PC-9 (cell line): ENCODE results near the gene PLXNA3. TPM values are rescaled to one million over a fixed set of nuclear protein-coding genes. Genes with fewer than 3 reads are reported as not detected.

Experiments
- BruUV-seq: library from RNA; stranded (reverse); fragments of 400-500 nt; replicated peaks from 2 replicates; lab custom pipeline; 2021; lab: Mats Ljungman, UMichigan
- CTCF ChIA-PET: fragments of 300-600 bp; sonication (Branson Sonifier 250); formaldehyde crosslinking; loops from one replicate; lab custom pipeline; 2022; ENCODE audit warnings: antibody characterized with exemption; lab: Charles Lee
- POLR2A ChIA-PET: fragments of 300-600 bp; sonication (Branson Sonifier 250); formaldehyde crosslinking; loops from one replicate; lab custom pipeline; 2022; ENCODE audit warnings: antibody characterized with exemption; ENCODE audit not compliant: unreplicated experiment; lab: Charles Lee
- DNase-seq, 2 experiments: peaks; one replicate each; pipeline versions ENCODE4 v3.0.0 to v3.0.0-alpha.2; 2015 to 2022; ENCODE audit warnings: mixed read lengths in 1 of 2
- H2AFZ ChIP-seq: fragments of 200-600 bp; sonication (generic); 2 replicates; pipeline ENCODE4 v1.8.1; 2017; ENCODE audit warnings: antibody characterized with exemption
- H3F3A ChIP-seq: fragments of 200-600 bp; sonication (generic); 2 replicates; pipeline ENCODE4 v1.8.1; 2017; ENCODE audit warnings: antibody characterized with exemption, mild to moderate bottlenecking, low read depth; ENCODE audit not compliant: insufficient read depth
- H3K27ac ChIP-seq: fragments of 200-600 bp; sonication (generic); 2 replicates; pipeline ENCODE4 v1.6.1; 2016; ENCODE audit warnings: mixed run types
- H3K27me3 ChIP-seq: fragments of 200-600 bp; sonication (generic); 2 replicates; pipeline ENCODE4 v1.6.1; 2016; ENCODE audit warnings: low read depth, mixed run types; ENCODE audit not compliant: insufficient read depth
- H3K36me3 ChIP-seq: fragments of 200-600 bp; sonication (generic); 2 replicates; pipeline ENCODE4 v1.6.1; 2016; ENCODE audit warnings: low read depth, mixed run types
- H3K4me1 ChIP-seq: fragments of 200-600 bp; sonication (generic); replicated peaks from 2 replicates; pipeline ENCODE4 v1.6.1; 2016; ENCODE audit warnings: mixed run types; ENCODE audit not compliant: insufficient read depth
- H3K4me2 ChIP-seq: fragments of 200-600 bp; sonication (generic); 2 replicates; pipeline ENCODE4 v1.6.1; 2017; ENCODE audit warnings: mixed run types
- H3K4me3 ChIP-seq: fragments of 200-600 bp; sonication (generic); 2 replicates; pipeline ENCODE4 v1.6.1; 2016; ENCODE audit warnings: mixed run types
- H3K79me2 ChIP-seq: fragments of 200-600 bp; sonication (generic); 2 replicates; pipeline ENCODE4 v1.6.1; 2017; ENCODE audit warnings: low read depth, mixed run types
- H3K9me2 ChIP-seq: fragments of 200-600 bp; sonication (generic); 2 replicates; pipeline ENCODE4 v1.8.1; 2017; ENCODE audit warnings: mild to moderate bottlenecking; ENCODE audit not compliant: insufficient read depth
- H3K9me3 ChIP-seq: fragments of 200-600 bp; sonication (generic); 2 replicates; pipeline ENCODE4 v1.8.1; 2016; ENCODE audit warnings: low read depth; ENCODE audit not compliant: insufficient read depth
- H4K20me1 ChIP-seq: fragments of 200-600 bp; sonication (generic); 2 replicates; pipeline ENCODE4 v1.8.1; 2017; ENCODE audit not compliant: insufficient read depth
- CTCF ChIP-seq: fragments of 200-600 bp; sonication (generic); conservative IDR thresholded peaks from 2 replicates; pipeline ENCODE4 v1.6.1; 2017; ENCODE audit warnings: mixed run types, antibody characterized with exemption, mild to moderate bottlenecking, moderate library complexity
- EZH2 ChIP-seq: fragments of 200-600 bp; sonication (generic); IDR thresholded peaks from 2 replicates; pipeline ENCODE4 v1.8.0; 2017; ENCODE audit warnings: antibody characterized with exemption, low read depth
- intact Hi-C: fragments of 100-400 bp; cut with micrococcal nuclease; formaldehyde crosslinking; loops from one replicate; pipeline ENCODE4 v1.10.0; 2022; ENCODE audit not compliant: unreplicated experiment
- total RNA-seq: library from RNA; stranded (reverse); gene quantifications from 2 replicates; pipeline ENCODE4 v1.2.3, GENCODE V29; 2021

PLXNA3 gene
- total RNA-seq, 1 experiment from 2014 or later = 124 TPM

- no TSS peak for BruUV-seq
- Histone ChIP-seq H3K79me2 (no peaks in the 10 kb centered on the region), H3K4me2 (no peak overlapping the region), H3F3A (no peaks in the 10 kb centered on the region), H4K20me1 (no peaks in the 10 kb centered on the region), H3K9me3 (no peaks in the 10 kb centered on the region), H3K27ac (no peak overlapping the region), H3K36me3 (no peaks in the 10 kb centered on the region), H2AFZ (no peak overlapping the region), H3K4me3 (no peak overlapping the region), H3K9me2 (no peaks in the 10 kb centered on the region), H3K27me3 (no peaks in the 10 kb centered on the region), H3K4me1 (no peaks in the 10 kb centered on the region)
- CTCF ChIA-PET = no interaction called here
- DNase-seq = no peak
- TF ChIP-seq EZH2 (no peak), CTCF (no peak)
- POLR2A ChIA-PET = no interaction called here
- intact Hi-C loops = no loop called here
These were observed 12.4 kb downstream of the PLXNA3 start for GRCh38 chrX:154470434-154470833.

- TF ChIP-seq EZH2 (no peak), CTCF (no peak)
- Histone ChIP-seq H3K4me2 (no peak overlapping the region), H3K4me3 (no peak overlapping the region), H2AFZ (no peak overlapping the region), H3K27ac (no peak overlapping the region), H3K9me2 (no peaks in the 10 kb centered on the region), H3F3A (no peaks in the 10 kb centered on the region), H3K79me2 (no peaks in the 10 kb centered on the region), H3K9me3 (no peaks in the 10 kb centered on the region), H4K20me1 (no peaks in the 10 kb centered on the region), H3K4me1 (no peaks in the 10 kb centered on the region), H3K36me3 (no peaks in the 10 kb centered on the region), H3K27me3 (no peaks in the 10 kb centered on the region)
- BruUV-seq = no TSS peak
- ChIA-PET POLR2A (no interaction called here), CTCF (no interaction called here)
- intact Hi-C loops = no loop called here
- no peak for DNase-seq
These were observed 13.0 kb downstream of the PLXNA3 start for GRCh38 chrX:154470914-154471568.

- intact Hi-C loops = no loop called here
- Histone ChIP-seq H3K27me3 (no peaks in the 10 kb centered on the region), H3K4me2 (no peak overlapping the region), H3K79me2 (no peaks in the 10 kb centered on the region), H4K20me1 (no peaks in the 10 kb centered on the region), H3K4me1 (no peaks in the 10 kb centered on the region), H2AFZ (no peak overlapping the region), H3K27ac (no peak overlapping the region), H3K4me3 (no peak overlapping the region), H3K36me3 (no peaks in the 10 kb centered on the region), H3F3A (no peaks in the 10 kb centered on the region; the same call in 1 of the 2 replicates), H3K9me2 (no peaks in the 10 kb centered on the region), H3K9me3 (no peaks in the 10 kb centered on the region)
- ChIA-PET CTCF (no interaction called here), POLR2A (interaction anchor here (0.6 kb wide), 1 partner anchor 99 kb away, joined by 5 read pairs; no protein-coding TSS in a partner anchor)
- TF ChIP-seq CTCF = no peak
- TF ChIP-seq EZH2 = no peak
- no TSS peak for BruUV-seq
- DNase-seq = no peak
These were observed 14.0 kb downstream of the PLXNA3 start for GRCh38 chrX:154471839-154472684.
